Neural cell (in vitro differentiated cells): ENCODE measurements around the gene PHLDB2.

ENCODE experiments used
- CTCF ChIP-seq: fragments of 450-650 bp; IDR thresholded peaks from 2 replicates; pipeline ENCODE4 v1.5.1; 2014; ENCODE audit warnings: antibody characterized with exemption, mild to moderate bottlenecking, moderate library complexity; ENCODE audit not compliant: poor library complexity, severe bottlenecking
- EP300 ChIP-seq: fragments of 450-650 bp; conservative IDR thresholded peaks from 2 replicates; pipeline ENCODE4 v1.6.1; 2014; ENCODE audit warnings: antibody characterized with exemption, mild to moderate bottlenecking, moderate library complexity; ENCODE audit not compliant: poor library complexity, severe bottlenecking
- SMC3 ChIP-seq: fragments of 450-650 bp; conservative IDR thresholded peaks from 2 replicates; pipeline ENCODE4 v1.6.1; 2014; ENCODE audit warnings: antibody characterized with exemption, mild to moderate bottlenecking, moderate library complexity; ENCODE audit not compliant: poor library complexity
- TAF1 ChIP-seq: IDR thresholded peaks from 2 replicates; pipeline ENCODE4 v1.6.1; 2012; ENCODE audit warnings: low read depth

DNA sequence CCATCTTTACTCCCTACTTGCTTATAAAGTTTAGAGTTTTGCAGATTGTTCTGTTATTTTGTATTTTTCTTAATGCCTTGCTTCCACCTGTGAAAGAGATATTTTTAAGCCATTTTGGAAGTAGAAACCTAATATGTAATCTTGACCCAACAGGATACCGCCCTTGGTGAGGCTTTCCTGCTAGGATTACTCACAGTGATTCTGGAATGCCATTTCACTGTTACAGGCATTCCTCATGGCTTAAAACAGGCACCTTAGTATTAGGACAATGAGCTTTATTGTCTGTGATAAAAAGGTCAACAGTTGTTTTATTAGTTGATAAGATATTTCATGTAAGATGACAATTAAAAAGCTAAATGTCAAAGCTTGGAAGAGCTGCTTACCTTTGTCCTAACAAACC, 58.2 kb downstream of the PHLDB2 start:
- TF ChIP-seq CTCF (no peak), SMC3 (no peak), EP300 (no peak), TAF1 (no peak)
